HCT116 (cell line): ENCODE measurements around the gene TBX2.

ENCODE experiments used
- EZH2 ChIP-seq: fragments of 200-600 bp; sonication (generic); IDR thresholded peaks from 2 replicates; pipeline ENCODE4 v1.6.1; 2017; ENCODE audit warnings: antibody characterized with exemption, mixed run types
- JUND ChIP-seq: IDR thresholded peaks from 2 replicates; pipeline ENCODE4 v1.6.1; 2012
- POLR2A ChIP-seq: IDR thresholded peaks from 2 replicates; pipeline ENCODE4 v1.7.0; 2011; ENCODE audit warnings: borderline replicate concordance; ENCODE audit not compliant: insufficient read depth, insufficient read length; ENCODE audit errors: extremely low read depth
- POLR2AphosphoS5 ChIP-seq: IDR thresholded peaks from 2 replicates; pipeline ENCODE4 v1.6.1; 2011; ENCODE audit warnings: mild to moderate bottlenecking, low read depth, low read length, moderate library complexity
- TF ChIP-seq, protein P1 (sequence below): IDR thresholded peaks from 2 replicates; pipeline ENCODE4 v1.6.1; 2012; ENCODE audit warnings: low read depth

DNA sequence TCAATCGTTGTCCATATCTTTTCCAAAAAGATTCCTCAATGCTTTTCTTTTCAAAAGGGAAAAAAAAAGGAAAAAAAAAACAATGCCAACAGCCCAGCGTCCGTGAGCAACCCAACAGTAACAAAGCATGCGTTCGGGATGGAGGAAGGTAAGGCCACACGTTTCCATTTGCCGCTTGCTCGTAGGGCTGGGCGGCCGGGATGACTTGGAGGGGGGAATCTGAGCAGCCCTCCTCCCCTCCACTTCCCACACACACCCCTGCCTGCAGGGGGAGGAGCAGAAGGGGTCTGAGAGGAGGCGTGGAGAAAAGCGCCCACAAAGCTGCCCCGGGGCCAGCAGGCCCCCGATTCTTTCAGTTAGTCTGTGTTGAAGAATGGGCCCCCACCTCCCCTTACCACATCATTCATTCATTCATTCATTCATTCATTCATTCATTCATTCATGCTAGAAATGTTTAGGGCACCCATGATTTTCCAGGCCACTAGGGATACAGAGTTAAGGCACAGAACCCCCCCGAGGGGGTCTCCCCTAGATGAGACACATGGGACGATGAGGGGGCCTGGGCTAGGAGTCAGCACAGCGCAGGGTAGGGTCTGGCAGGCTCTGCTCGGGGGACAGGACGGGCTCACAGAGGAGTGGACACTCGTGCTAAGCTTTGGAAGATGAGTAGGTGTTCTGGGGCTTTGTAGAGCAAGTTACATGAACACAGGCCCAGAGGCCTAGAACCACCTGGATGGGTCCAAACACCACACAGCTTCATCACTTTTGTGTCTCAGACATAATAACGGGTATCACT lies 10.9 kb upstream of the TBX2 start:
- TF ChIP-seq POLR2AphosphoS5 (no peak), EZH2 (no peak), POLR2A (no peak), JUND (no peak)
- TF ChIP-seq, protein P1, sequence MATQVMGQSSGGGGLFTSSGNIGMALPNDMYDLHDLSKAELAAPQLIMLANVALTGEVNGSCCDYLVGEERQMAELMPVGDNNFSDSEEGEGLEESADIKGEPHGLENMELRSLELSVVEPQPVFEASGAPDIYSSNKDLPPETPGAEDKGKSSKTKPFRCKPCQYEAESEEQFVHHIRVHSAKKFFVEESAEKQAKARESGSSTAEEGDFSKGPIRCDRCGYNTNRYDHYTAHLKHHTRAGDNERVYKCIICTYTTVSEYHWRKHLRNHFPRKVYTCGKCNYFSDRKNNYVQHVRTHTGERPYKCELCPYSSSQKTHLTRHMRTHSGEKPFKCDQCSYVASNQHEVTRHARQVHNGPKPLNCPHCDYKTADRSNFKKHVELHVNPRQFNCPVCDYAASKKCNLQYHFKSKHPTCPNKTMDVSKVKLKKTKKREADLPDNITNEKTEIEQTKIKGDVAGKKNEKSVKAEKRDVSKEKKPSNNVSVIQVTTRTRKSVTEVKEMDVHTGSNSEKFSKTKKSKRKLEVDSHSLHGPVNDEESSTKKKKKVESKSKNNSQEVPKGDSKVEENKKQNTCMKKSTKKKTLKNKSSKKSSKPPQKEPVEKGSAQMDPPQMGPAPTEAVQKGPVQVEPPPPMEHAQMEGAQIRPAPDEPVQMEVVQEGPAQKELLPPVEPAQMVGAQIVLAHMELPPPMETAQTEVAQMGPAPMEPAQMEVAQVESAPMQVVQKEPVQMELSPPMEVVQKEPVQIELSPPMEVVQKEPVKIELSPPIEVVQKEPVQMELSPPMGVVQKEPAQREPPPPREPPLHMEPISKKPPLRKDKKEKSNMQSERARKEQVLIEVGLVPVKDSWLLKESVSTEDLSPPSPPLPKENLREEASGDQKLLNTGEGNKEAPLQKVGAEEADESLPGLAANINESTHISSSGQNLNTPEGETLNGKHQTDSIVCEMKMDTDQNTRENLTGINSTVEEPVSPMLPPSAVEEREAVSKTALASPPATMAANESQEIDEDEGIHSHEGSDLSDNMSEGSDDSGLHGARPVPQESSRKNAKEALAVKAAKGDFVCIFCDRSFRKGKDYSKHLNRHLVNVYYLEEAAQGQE = no peak
